HG02588 (cell line): Measurements from ENCODE around the gene MED13L.
"Not testable (repeated sequence)": the region's sequence is repeated elsewhere in the genome, so short reads cannot be mapped to it uniquely, and the experiment has no call there.

Experiments
- ATAC-seq: cut with Tn5 transposase; IDR thresholded peaks from one replicate; pipeline ENCODE4 v1.9.1; 2021; ENCODE audit warnings: mild to moderate bottlenecking, moderate library complexity; ENCODE audit not compliant: unreplicated experiment

Gene MED13L

DNA sequence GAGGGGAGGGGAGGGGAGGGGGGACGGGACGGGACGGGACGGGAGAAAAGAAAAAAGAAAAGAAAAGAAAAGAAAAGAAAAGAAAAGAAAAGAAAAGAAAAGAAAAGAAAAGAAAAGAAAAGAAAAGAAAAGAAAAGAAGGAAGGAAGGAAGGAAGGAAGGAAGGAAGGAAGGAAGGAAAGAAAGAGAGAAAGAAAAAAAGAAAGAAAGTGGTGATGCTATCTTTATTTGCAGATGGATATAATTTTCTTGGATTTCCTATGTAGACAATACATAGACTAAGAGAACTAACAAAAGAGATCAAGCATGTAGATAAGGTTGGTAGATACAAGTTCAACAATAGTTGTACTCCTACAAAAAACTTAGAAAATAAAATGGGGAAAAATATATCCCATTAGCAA lies 245.9 kb downstream of the MED13L start:
- ATAC-seq, result not testable (repeated sequence)

DNA sequence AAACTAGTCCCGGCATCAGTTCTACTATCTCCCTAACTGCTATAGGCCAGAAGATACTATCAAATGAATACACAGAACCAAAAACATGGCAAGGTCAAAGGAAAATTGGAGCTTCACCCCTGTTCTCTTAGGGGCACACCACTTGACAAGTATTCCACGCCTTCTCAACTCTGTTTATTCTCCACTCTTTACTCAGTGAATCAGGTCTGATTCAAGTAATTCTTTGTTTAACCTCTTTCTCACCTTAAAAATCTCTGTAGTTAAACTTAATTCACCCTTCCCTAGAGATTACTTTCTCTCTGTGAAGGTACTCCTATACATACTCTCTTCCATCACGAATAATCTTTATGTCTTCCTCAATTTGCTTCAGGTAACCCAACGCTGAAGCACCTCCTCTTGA lies 248.9 kb downstream of the MED13L start:
- ATAC-seq, result no peak

DNA sequence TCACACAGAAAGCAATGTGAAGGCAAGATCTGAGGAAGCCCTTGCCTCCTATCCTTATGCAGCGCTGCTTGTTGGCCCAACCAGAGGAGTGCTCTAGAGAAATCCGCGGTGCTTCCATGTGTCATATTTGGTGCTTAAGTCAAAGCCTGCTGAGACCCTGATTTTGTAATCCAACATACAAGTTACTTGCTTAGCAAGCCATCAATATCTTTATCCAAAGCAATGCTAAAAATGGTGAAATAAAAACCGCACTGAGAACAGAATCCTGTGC lies 250.0 kb downstream of the MED13L start:
- ATAC-seq, result no peak

- ATAC-seq, result no peak
These were observed 250.5 kb downstream of the MED13L start for GRCh38 chr12:116026768-116027550.

- ATAC-seq, result no peak
These were observed 251.1 kb downstream of the MED13L start for GRCh38 chr12:116026346-116026745.

- no peak for ATAC-seq
These were observed 252.7 kb downstream of the MED13L start for GRCh38 chr12:116024769-116025168.

- ATAC-seq, result no peak
These were observed 258.1 kb downstream of the MED13L start for GRCh38 chr12:116019415-116019814.

- ATAC-seq, result no peak
These were observed 259.2 kb downstream of the MED13L start for GRCh38 chr12:116018282-116018681.

GRCh38 chr12:116015525-116015924 lies 262.0 kb downstream of the MED13L start:
- ATAC-seq, result no peak

GRCh38 chr12:116012757-116013156 lies 264.7 kb downstream of the MED13L start:
- no peak for ATAC-seq

- no peak for ATAC-seq
These were observed 266.3 kb downstream of the MED13L start for GRCh38 chr12:116011217-116011616.

- ATAC-seq, result no peak
These were observed 267.0 kb downstream of the MED13L start for GRCh38 chr12:116010467-116010866.

DNA sequence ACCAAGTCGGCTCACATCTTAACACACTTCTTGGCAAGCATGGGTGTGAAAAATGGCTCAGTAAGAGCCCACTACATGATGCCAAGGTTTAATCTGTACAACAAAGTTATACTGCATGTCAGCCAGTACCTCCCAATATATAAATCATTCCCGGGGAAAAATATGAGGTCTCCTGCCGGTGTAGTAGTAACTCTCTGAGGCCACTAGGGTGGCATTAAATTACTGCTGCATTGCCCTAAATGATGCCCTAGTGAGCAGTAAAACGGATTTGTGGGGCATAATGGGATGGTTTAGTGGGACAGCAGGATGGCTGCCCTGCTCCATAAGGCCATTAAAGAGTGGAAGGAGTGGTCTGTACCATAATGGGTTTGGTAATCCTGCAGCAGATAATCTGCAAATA lies 267.7 kb downstream of the MED13L start:
- no peak for ATAC-seq

DNA sequence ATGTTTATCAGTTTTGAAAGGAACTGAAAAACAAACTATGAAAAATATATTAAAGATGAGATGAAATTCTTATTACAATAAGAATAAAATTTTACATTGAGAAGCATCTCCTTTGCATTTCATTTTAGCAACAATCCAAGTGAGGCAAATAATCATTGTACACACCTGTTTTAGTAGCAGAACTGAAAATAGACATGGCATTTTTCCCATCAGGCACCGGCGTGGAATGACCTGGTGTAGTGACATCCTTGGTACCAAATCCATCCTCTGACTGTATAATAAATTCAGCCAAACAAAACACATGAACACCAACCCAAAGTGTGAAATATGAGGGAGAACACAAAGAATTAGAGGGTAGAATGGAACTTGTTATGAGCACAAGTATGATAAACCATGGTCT lies 271.4 kb downstream of the MED13L start:
- ATAC-seq, result no peak

DNA sequence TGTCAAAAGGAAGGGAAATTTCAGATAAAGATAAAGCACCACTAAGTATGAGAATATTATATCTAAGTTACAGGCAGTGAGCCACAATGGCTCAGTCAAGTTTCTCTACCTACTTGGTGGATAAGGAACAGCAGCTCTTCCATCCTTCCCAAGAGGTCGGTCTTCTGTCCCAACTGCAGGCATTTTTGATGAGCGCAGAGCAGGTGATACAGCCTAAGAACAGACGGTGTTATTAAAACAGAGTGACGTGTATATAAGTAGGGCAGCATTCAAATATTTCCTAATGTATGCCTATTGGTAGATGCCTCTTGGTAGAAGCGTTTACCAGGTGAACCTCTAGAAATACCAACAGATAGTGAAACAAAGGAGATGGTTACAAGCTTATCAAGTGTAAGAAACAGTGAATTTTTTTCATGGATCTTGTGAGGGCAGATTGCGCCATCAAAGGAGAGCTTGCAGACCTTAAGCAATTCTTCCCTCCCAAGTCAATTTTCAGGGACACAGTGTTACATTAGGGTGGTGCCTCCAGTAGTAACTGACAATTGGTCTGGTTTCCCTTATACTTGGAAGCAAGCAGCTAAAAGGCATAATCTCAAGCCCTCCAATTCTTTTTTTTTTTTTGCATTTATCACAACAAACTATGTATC lies 274.5 kb downstream of the MED13L start:
- ATAC-seq, result no peak

GRCh38 chr12:116000252-116000651 lies 277.2 kb downstream of the MED13L start:
- no peak for ATAC-seq

- no peak for ATAC-seq
These were observed 277.9 kb downstream of the MED13L start for GRCh38 chr12:115999582-115999981.

- ATAC-seq, result no peak
These were observed 278.6 kb downstream of the MED13L start for GRCh38 chr12:115998794-115999478.

GRCh38 chr12:115998119-115998633 lies 279.3 kb downstream of the MED13L start:
- no peak for ATAC-seq

- no peak for ATAC-seq
These were observed 283.8 kb downstream of the MED13L start for GRCh38 chr12:115993737-115994136.

- ATAC-seq, result no peak
These were observed 287.3 kb downstream of the MED13L start for GRCh38 chr12:115990241-115990640.
